ENCODE data around the gene MTCH1.

The MTCH1 gene

GRCh38 chr6:36920546-36920945, 65.5 kb downstream of the MTCH1 start:
- no peak for DNase-seq

- DNase-seq, result no peak
These were observed 65.9 kb downstream of the MTCH1 start for GRCh38 chr6:36920049-36920448.

All from left hindlimb (tissue), 1 donor.